ENCODE measurements around the gene VAMP5. TPM values are rescaled to one million over a fixed set of nuclear protein-coding genes. Genes with fewer than 3 reads are reported as not detected.

VAMP5 gene
- total RNA-seq, 1 experiment from 2014 or later: 6.3 TPM

- peak; percentile 54; the same call in 1 of the 2 replicates for TF ChIP-seq CREM (CRISPR knock-in tag; IDR thresholded peaks at IDR 0.05)
- 0 out of 2 replicates have a peak, but pooled peaks have one; percentile 34 for TF ChIP-seq MYBL2 (CRISPR knock-in tag; IDR thresholded peaks at IDR 0.05)
- peak; percentile 91 for TF ChIP-seq NFYB (CRISPR knock-in tag; conservative IDR thresholded peaks at IDR 0.05; ENCODE audit: low read depth)
- no peak for TF ChIP-seq GRHL2 (CRISPR knock-in tag; IDR thresholded peaks at IDR 0.05; ENCODE audit: insufficient replicate concordance, severe bottlenecking)
- TF ChIP-seq ATF3 (CRISPR knock-in tag; conservative IDR thresholded peaks at IDR 0.05): no peak
- TF ChIP-seq NR1H2 (CRISPR knock-in tag; IDR thresholded peaks at IDR 0.05): no peak
- TF ChIP-seq SP1 (CRISPR knock-in tag; conservative IDR thresholded peaks at IDR 0.05): no peak; the same call in 1 of the 2 replicates
These were observed 11.2 kb downstream of the VAMP5 start, which contains the start of gene RNF181 (continued) for GRCh38 chr2:85595301-85596025.

- POLR2A ChIA-PET: interaction anchor here (1.5 kb wide), 1 partner anchor 8 kb away, joined by 4 read pairs; no protein-coding TSS in a partner anchor
- Mint-ChIP-seq H3K4me1 (peaks cover 14% of the 10 kb centered on the region), H3K27ac (peak overlapping the region; percentile 83), H3K36me3 (peaks cover 16% of the 10 kb centered on the region), H3K27me3 (ENCODE audit: low read depth) (no peaks in the 10 kb centered on the region; the same call in 1 of the 2 replicates), H3K9me3 (no peaks in the 10 kb centered on the region), H3K4me3 (peak overlapping the region; percentile 98)
- CTCF ChIA-PET: interaction anchor here (1.5 to 2.3 kb wide), 4 partner anchors 19 to 44 kb away, joined by 6 to 12 read pairs (median 8); partner anchors contain the start of genes GGCX and VAMP8
- TF ChIP-seq GRHL2 (CRISPR knock-in tag; IDR thresholded peaks at IDR 0.05; ENCODE audit: insufficient replicate concordance, severe bottlenecking) (no peak), SP1 (CRISPR knock-in tag; conservative IDR thresholded peaks at IDR 0.05) (0 out of 2 replicates have a peak, but pooled peaks have one; percentile 7), ZNF317 (CRISPR knock-in tag; IDR thresholded peaks at IDR 0.05; ENCODE audit: borderline replicate concordance, low read depth) (no peak), ZNF512 (CRISPR knock-in tag; IDR thresholded peaks at IDR 0.05; ENCODE audit: borderline replicate concordance) (no peak), ARID4B (CRISPR knock-in tag; IDR thresholded peaks at IDR 0.05; ENCODE audit: borderline replicate concordance) (0 out of 2 replicates have a peak, but pooled peaks have one; percentile 17), PREB (CRISPR knock-in tag; IDR thresholded peaks at IDR 0.05; ENCODE audit: borderline replicate concordance) (no peak)
- no peak for DNase-seq (ENCODE audit: low spot score)
- ATAC-seq: peak; percentile 4
These were observed 11.7 kb downstream of the VAMP5 start for GRCh38 chr2:85596026-85596333.

GRCh38 chr2:85596486-85597143, 12.4 kb downstream of the VAMP5 start:
- Mint-ChIP-seq H3K27ac (no peak overlapping the region), H3K9me3 (no peaks in the 10 kb centered on the region), H3K4me3 (peak overlapping the region; percentile 98), H3K27me3 (ENCODE audit: low read depth) (no peaks in the 10 kb centered on the region; the same call in 1 of the 2 replicates), H3K36me3 (peaks cover 16% of the 10 kb centered on the region), H3K4me1 (peaks cover 15% of the 10 kb centered on the region)
- TF ChIP-seq GRHL2 (CRISPR knock-in tag; IDR thresholded peaks at IDR 0.05; ENCODE audit: insufficient replicate concordance, severe bottlenecking) (no peak), ATF2 (CRISPR knock-in tag; IDR thresholded peaks at IDR 0.05; ENCODE audit: borderline replicate concordance, low read depth) (no peak)
- POLR2A ChIA-PET: no interaction called here
- no peak for ATAC-seq
- CTCF ChIA-PET: interaction anchor here (1.9 kb wide), 1 partner anchor 40 kb away, joined by 9 read pairs; no protein-coding TSS in a partner anchor
- DNase-seq (ENCODE audit: low spot score): no peak
